ENCODE data around the gene PREX1.

DNA sequence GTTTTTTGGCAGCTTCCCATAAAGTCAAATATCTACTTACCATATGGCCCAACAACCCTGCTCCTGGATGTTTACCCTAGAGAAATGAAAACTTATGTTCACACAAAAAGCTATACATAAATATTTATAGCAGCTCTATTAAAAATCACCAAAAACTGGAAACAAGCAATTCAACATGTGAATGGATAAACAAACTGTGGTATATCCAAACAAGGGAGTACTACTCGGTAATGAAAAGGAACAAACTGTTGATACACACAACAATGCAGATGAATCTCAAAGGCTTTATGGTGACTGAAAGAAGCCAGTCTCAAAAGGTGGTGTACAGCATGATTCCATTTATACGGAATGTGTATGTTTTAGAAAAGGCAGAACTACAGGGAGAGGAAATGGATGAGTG, 48.4 kb downstream of the PREX1 start:
- TF ChIP-seq POLR2A (IDR thresholded peaks at IDR 0.05) (no peak), CTCF (IDR thresholded peaks at IDR 0.05) (no peak), EP300 (IDR thresholded peaks at IDR 0.05) (no peak)

Measured in ovary (tissue), 3 donors.